ENCODE measurements around the gene NAP1L4.

The NAP1L4 gene

DNA sequence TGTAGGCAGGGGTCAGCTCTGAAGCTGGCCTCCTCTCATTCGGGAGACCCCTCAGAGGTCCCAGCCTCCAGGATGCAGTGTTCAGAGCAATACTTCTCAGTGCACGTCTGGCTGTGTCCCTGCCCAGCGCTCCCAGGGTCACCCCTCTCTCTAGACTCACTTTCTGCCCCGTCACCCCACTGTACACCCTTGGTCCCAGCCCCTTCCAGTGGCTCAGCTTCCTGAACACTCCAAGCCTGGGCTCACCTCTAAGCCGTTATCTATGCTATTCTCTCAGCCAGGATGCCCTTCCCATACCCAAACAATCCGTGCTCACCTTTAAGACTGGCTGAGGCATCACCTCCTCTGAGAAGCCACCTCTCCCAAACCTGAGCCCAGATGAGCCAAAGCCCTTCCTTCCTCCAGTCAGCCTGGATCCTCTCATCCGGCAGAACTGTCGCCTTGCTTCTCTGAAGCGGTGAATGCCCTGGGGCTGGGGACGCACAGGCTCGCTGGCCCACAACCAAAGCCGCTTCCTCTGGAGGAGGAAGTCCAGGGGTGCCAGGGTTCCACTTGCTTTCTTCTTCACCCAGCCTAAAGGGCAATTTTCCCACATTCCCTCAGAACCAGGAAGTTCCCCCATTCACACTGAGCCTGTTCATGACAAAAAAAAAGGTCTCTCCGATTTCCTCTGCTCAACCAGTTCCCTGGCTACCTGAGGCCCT is 92.9 kb downstream of the NAP1L4 start:
- no peak for TF ChIP-seq CTCF (IDR thresholded peaks at IDR 0.05; ENCODE audit: borderline replicate concordance, insufficient read depth, low read depth, low read length)
- no peak overlapping the region for H3K4me3 ChIP-seq (ENCODE audit: low read depth, low read length)

DNA sequence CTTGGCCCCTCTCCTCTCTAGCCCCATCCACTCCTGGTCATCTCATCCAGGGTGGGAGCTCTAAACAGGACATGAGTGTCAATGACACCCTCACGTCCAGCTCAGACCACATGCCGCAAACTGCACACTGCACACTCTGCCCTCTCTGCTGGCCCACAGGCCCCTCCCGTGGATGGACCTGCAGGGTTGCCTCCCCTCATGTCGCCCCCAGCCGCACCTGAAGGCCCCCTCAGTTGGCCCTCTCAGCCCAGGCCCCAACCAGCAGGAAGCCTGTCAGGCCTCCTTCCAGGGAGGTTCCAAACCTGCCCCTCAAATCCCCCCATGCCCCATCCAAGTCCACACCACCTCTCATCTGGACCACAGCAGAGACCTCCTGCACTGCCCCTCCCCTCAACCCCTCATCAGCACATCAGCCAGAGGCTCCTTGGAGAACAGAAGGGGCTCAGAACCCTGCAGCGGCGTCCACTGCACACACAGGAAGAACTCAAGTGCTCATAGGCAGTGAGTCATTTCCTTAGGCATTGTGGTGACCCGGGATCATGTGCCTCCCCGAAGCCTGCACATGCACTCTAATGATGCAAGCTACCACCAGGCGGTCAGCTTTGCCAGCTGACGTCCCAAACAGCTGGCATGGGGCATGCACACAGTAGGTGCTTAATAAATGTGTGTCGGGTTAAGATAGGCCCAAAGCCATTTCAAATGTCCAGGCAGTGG is 93.6 kb downstream of the NAP1L4 start:
- no peak for TF ChIP-seq CTCF (IDR thresholded peaks at IDR 0.05; ENCODE audit: borderline replicate concordance, insufficient read depth, low read depth, low read length)
- H3K4me3 ChIP-seq (ENCODE audit: low read depth, low read length) = no peak overlapping the region

GRCh38 chr11:2897048-2897447 is 95.1 kb downstream of the NAP1L4 start:
- no peak overlapping the region for H3K4me3 ChIP-seq (ENCODE audit: low read depth, low read length)
- no peak for TF ChIP-seq CTCF (IDR thresholded peaks at IDR 0.05; ENCODE audit: borderline replicate concordance, insufficient read depth, low read depth, low read length)

DNA sequence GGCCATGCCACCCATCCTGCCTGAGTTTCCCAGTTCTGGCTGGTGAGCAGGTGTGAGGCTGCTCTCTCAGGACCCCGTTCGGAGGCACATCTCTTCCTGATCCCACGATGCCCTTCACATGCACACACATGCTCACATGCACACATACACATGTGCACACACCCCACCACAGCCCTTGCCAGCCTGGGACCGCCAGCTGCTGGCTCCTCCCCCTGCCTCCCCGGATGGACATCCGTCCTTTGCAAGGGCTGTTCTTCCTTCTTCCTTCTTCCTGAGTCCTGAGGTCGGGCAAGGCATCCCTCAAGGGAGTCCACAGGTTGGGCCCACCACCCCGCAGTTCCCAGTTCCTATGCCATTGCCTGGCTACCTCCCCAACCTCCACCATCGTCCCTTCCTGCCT is 96.1 kb downstream of the NAP1L4 start:
- no peak overlapping the region for H3K4me3 ChIP-seq (ENCODE audit: low read depth, low read length)
- TF ChIP-seq CTCF (IDR thresholded peaks at IDR 0.05; ENCODE audit: borderline replicate concordance, insufficient read depth, low read depth, low read length) = no peak
